OCI-LY7 (cell line): ENCODE data around the gene KIAA0930. TPM values are rescaled to one million over a fixed set of nuclear protein-coding genes. Genes with fewer than 3 reads are reported as not detected.

ENCODE experiments used
- BruUV-seq: library from RNA; stranded (reverse); fragments of 400-500 nt; replicated peaks from 2 replicates; lab custom pipeline; 2021; lab: Mats Ljungman, UMichigan
- CTCF ChIA-PET: fragments of 300-600 bp; sonication (Branson Sonifier 250); formaldehyde crosslinking; loops from one replicate; lab custom pipeline; 2022; ENCODE audit warnings: antibody characterized with exemption; ENCODE audit not compliant: unreplicated experiment; lab: Charles Lee
- POLR2A ChIA-PET: fragments of 300-600 bp; sonication (Branson Sonifier 250); formaldehyde crosslinking; loops from one replicate; lab custom pipeline; 2022; ENCODE audit warnings: antibody characterized with exemption; lab: Charles Lee
- DNase-seq: peaks from one replicate; pipeline ENCODE4 v3.0.0-alpha.2; 2015; ENCODE audit warnings: low spot score
- H2AFZ ChIP-seq: fragments of 200-600 bp; sonication (generic), shearing (Covaris generic); 2 replicates; pipeline ENCODE4 v1.6.1; 2014; ENCODE audit warnings: mild to moderate bottlenecking, antibody characterized with exemption, low read length, moderate library complexity
- H3K27ac ChIP-seq: fragments of 200-600 bp; sonication (generic); 2 replicates; pipeline ENCODE4 v1.5.1; 2014; ENCODE audit warnings: mixed run types, low read depth, mild to moderate bottlenecking, moderate library complexity, low read length, inconsistent platforms; ENCODE audit not compliant: poor library complexity, severe bottlenecking
- H3K36me3 ChIP-seq: fragments of 200-600 bp; sonication (generic); 2 replicates; pipeline ENCODE4 v1.6.1; 2014; ENCODE audit warnings: mild to moderate bottlenecking, antibody characterized with exemption, low read length, moderate library complexity, mixed read lengths; ENCODE audit not compliant: insufficient read depth
- H3K4me1 ChIP-seq: fragments of 200-600 bp; sonication (generic); 2 replicates; pipeline ENCODE4 v1.5.1; 2014; ENCODE audit warnings: mild to moderate bottlenecking, low read length; ENCODE audit not compliant: insufficient read depth, poor library complexity, severe bottlenecking
- H3K4me2 ChIP-seq: fragments of 200-600 bp; sonication (generic); 2 replicates; pipeline ENCODE4 v1.6.1; 2014; ENCODE audit warnings: mild to moderate bottlenecking, low read length
- H3K4me3 ChIP-seq: fragments of 200-600 bp; sonication (generic); 2 replicates; pipeline ENCODE4 v1.5.1; 2014; ENCODE audit warnings: mild to moderate bottlenecking, low read depth, low read length; ENCODE audit not compliant: poor library complexity, severe bottlenecking
- H3K79me2 ChIP-seq: fragments of 200-600 bp; sonication (generic); 2 replicates; pipeline ENCODE4 v1.6.1; 2016; ENCODE audit warnings: low read depth, mild to moderate bottlenecking, low read length, moderate library complexity, mixed read lengths; ENCODE audit not compliant: insufficient read depth
- H3K9me2 ChIP-seq: fragments of 200-600 bp; sonication (generic); 2 replicates; pipeline ENCODE4 v1.6.1; 2016; ENCODE audit warnings: mild to moderate bottlenecking, low read length, mixed read lengths; ENCODE audit not compliant: insufficient read depth
- H3K9me3 ChIP-seq: fragments of 200-600 bp; sonication (generic); 2 replicates; pipeline ENCODE4 v1.6.1; 2014; ENCODE audit warnings: mild to moderate bottlenecking, mixed run types, low read length, mixed read lengths
- H4K20me1 ChIP-seq: fragments of 200-600 bp; sonication (generic); 2 replicates; pipeline ENCODE4 v1.6.1; 2014; ENCODE audit warnings: mild to moderate bottlenecking, antibody characterized with exemption, low read length, moderate library complexity, mixed read lengths; ENCODE audit not compliant: insufficient read depth
- EZH2phosphoT487 ChIP-seq: fragments of 200-600 bp; sonication (generic); IDR thresholded peaks from 2 replicates; pipeline ENCODE4 v1.6.1; 2018; ENCODE audit warnings: low read depth, borderline replicate concordance, mild to moderate bottlenecking, mixed run types, antibody characterized with exemption, low read length, moderate library complexity, mixed read lengths
- intact Hi-C: fragments of 100-400 bp; cut with micrococcal nuclease; formaldehyde crosslinking; loops from one replicate; pipeline ENCODE4 v1.10.0; 2022; ENCODE audit not compliant: unreplicated experiment
- total RNA-seq, 2 experiments: library from RNA; depleted of rRNA in 1 of 2; stranded (reverse); fragments of >200 nt in 1 of 2; shearing (Covaris generic) in 1 of 2; gene quantifications; 2 replicates each; pipeline ENCODE4 v1.2.3, GENCODE V29; 2014 to 2022
- TF ChIP-seq, protein P1 (sequence below): fragments of 200-600 bp; sonication (generic); conservative IDR thresholded peaks from 2 replicates; pipeline ENCODE4 v1.5.1; 2014; ENCODE audit warnings: mild to moderate bottlenecking, antibody characterized with exemption, low read length, moderate library complexity, mixed read lengths

The KIAA0930 gene
- total RNA-seq, 2 experiments from 2014 or later, result 80.7 to 93.9 TPM

GRCh38 chr22:45181240-45181639 lies 59.5 kb downstream of the KIAA0930 start:
- BruUV-seq, result no TSS peak
- TF ChIP-seq, protein P1, sequence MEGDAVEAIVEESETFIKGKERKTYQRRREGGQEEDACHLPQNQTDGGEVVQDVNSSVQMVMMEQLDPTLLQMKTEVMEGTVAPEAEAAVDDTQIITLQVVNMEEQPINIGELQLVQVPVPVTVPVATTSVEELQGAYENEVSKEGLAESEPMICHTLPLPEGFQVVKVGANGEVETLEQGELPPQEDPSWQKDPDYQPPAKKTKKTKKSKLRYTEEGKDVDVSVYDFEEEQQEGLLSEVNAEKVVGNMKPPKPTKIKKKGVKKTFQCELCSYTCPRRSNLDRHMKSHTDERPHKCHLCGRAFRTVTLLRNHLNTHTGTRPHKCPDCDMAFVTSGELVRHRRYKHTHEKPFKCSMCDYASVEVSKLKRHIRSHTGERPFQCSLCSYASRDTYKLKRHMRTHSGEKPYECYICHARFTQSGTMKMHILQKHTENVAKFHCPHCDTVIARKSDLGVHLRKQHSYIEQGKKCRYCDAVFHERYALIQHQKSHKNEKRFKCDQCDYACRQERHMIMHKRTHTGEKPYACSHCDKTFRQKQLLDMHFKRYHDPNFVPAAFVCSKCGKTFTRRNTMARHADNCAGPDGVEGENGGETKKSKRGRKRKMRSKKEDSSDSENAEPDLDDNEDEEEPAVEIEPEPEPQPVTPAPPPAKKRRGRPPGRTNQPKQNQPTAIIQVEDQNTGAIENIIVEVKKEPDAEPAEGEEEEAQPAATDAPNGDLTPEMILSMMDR, result no peak
- no peak for TF ChIP-seq EZH2phosphoT487
- Histone ChIP-seq H3K4me1 (no peaks in the 10 kb centered on the region), H3K36me3 (peaks cover 96% of the 10 kb centered on the region), H3K4me3 (no peak overlapping the region), H3K27ac (no peak overlapping the region), H3K9me2 (no peaks in the 10 kb centered on the region), H4K20me1 (peaks cover 3% of the 10 kb centered on the region; the same call in 1 of the 2 replicates), H3K4me2 (no peak overlapping the region), H3K79me2 (peaks cover 53% of the 10 kb centered on the region), H3K9me3 (no peaks in the 10 kb centered on the region), H2AFZ (no peak overlapping the region)
- intact Hi-C loops, result no loop called here
- ChIA-PET POLR2A (interaction anchor here (0.7 to 1.0 kb wide), 2 partner anchors 16 to 18 kb away, joined by 3 to 4 read pairs; no protein-coding TSS in a partner anchor), CTCF (no interaction called here)
- no peak for DNase-seq

GRCh38 chr22:45180146-45180679 lies 60.5 kb downstream of the KIAA0930 start:
- ChIA-PET POLR2A (interaction anchor here (0.7 kb wide), 1 partner anchor 46 kb away, joined by 3 read pairs; no protein-coding TSS in a partner anchor), CTCF (no interaction called here)
- Histone ChIP-seq H2AFZ (no peak overlapping the region), H3K9me3 (no peaks in the 10 kb centered on the region), H4K20me1 (peaks cover 3% of the 10 kb centered on the region; the same call in 1 of the 2 replicates), H3K4me3 (no peak overlapping the region), H3K27ac (no peak overlapping the region), H3K79me2 (peaks cover 53% of the 10 kb centered on the region), H3K9me2 (no peaks in the 10 kb centered on the region), H3K36me3 (peaks cover 96% of the 10 kb centered on the region), H3K4me2 (no peak overlapping the region), H3K4me1 (no peaks in the 10 kb centered on the region)
- no peak for DNase-seq
- TF ChIP-seq, protein P1, result no peak
- TF ChIP-seq EZH2phosphoT487, result no peak
- intact Hi-C loops, result no loop called here
- BruUV-seq, result no TSS peak
